ENCODE measurements around the gene PACSIN2.
"Not testable (repeated sequence)": the region's sequence is repeated elsewhere in the genome, so short reads cannot be mapped to it uniquely, and the experiment has no call there.

The PACSIN2 gene

DNA sequence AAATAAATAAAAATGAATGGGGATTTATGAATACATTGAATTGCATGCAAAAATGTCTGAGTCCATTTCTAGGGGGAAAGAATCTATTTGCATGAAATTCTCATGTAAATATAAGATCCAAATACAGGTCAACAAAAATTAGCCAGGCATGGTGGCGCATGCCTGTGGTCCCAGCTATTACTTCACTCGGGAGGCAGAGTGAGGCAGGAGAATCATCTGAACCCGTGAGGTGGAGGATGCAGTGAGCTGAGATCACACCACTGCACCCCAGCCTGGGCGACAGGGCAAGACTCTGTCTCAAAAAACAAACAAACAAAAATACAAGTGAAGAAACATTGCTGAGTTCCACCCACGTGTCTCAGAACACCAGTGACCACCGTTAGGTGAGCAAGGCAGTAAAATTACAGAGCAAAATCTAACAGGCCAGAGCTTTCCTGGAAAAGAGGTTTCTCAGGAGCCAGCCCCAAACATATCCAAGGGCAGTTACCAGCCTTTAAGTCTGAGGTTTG is 17.3 kb downstream of the PACSIN2 start:
- Histone ChIP-seq H3K27ac (ENCODE audit: low read length) (peak overlapping the region; percentile 19), H3K4me1 (ENCODE audit: control insufficient read depth in 1 of 2, insufficient read depth in 2 of 2, low read length in 2 of 2) (peaks cover 34 to 60% of the 10 kb centered on the region in 2 donors), H3K9me3 (ENCODE audit: control insufficient read depth in 1 of 2, low read length in 2 of 2) (peaks cover 0 to 2% of the 10 kb centered on the region in 2 donors)

GRCh38 chr22:42996646-42997365 is 18.1 kb downstream of the PACSIN2 start:
- Histone ChIP-seq H3K27me3 (ENCODE audit: low read depth, low read length) (no peaks in the 10 kb centered on the region), H3K4me1 (ENCODE audit: control insufficient read depth in 1 of 2, insufficient read depth in 2 of 2, low read length in 2 of 2) (peaks cover 30 to 52% of the 10 kb centered on the region in 2 donors), H3K36me3 (ENCODE audit: control insufficient read depth in 1 of 2, insufficient read depth in 2 of 2, low read length in 2 of 2) (no peaks in the 10 kb centered on the region), H3K9me3 (ENCODE audit: control insufficient read depth in 1 of 2, low read length in 2 of 2) (peaks cover 0 to 2% of the 10 kb centered on the region in 2 donors), H3K27ac (ENCODE audit: low read length) (peak overlapping the region; percentile 52), H3K4me3 (ENCODE audit: low read depth in 1 of 2, low read length in 2 of 2) (no peak overlapping the region)

More for the DNA sequence above, 17.3 kb downstream of the PACSIN2 start:
- no peak overlapping the region for H3K4me3 ChIP-seq (ENCODE audit: low read depth in 1 of 2, low read length in 2 of 2)
- no peaks in the 10 kb centered on the region for H3K36me3 ChIP-seq (ENCODE audit: control insufficient read depth in 1 of 2, insufficient read depth in 2 of 2, low read length in 2 of 2)
- H3K27me3 ChIP-seq (ENCODE audit: low read depth, low read length): no peaks in the 10 kb centered on the region

- Histone ChIP-seq H3K4me1 (ENCODE audit: control insufficient read depth in 1 of 2, insufficient read depth in 2 of 2, low read length in 2 of 2) (peaks cover 24 to 46% of the 10 kb centered on the region in 2 donors), H3K4me3 (ENCODE audit: low read depth in 1 of 2, low read length in 2 of 2) (peak overlapping the region in 1 of 2 donors; percentile 55), H3K27ac (ENCODE audit: low read length) (peak overlapping the region; percentile 89)
- H3K36me3 ChIP-seq (ENCODE audit: control insufficient read depth in 1 of 2, insufficient read depth in 2 of 2, low read length in 2 of 2); H3K27me3 ChIP-seq (ENCODE audit: low read depth, low read length); H3K9me3 ChIP-seq (ENCODE audit: control insufficient read depth in 1 of 2, low read length in 2 of 2): not testable (repeated sequence)
These were observed 19.3 kb downstream of the PACSIN2 start for GRCh38 chr22:42995654-42996053.

GRCh38 chr22:42994917-42995562 is 19.9 kb downstream of the PACSIN2 start:
- H3K36me3 ChIP-seq (ENCODE audit: control insufficient read depth in 1 of 2, insufficient read depth in 2 of 2, low read length in 2 of 2): no peaks in the 10 kb centered on the region
- H3K9me3 ChIP-seq (ENCODE audit: control insufficient read depth in 1 of 2, low read length in 2 of 2): peaks cover 0 to 2% of the 10 kb centered on the region in 2 donors
- peaks cover 22 to 46% of the 10 kb centered on the region in 2 donors for H3K4me1 ChIP-seq (ENCODE audit: control insufficient read depth in 1 of 2, insufficient read depth in 2 of 2, low read length in 2 of 2)
- no peaks in the 10 kb centered on the region for H3K27me3 ChIP-seq (ENCODE audit: low read depth, low read length)
- peak overlapping the region; percentile 89 for H3K27ac ChIP-seq (ENCODE audit: low read length)
- peak overlapping the region; percentile 55 to 57 for H3K4me3 ChIP-seq (ENCODE audit: low read depth in 1 of 2, low read length in 2 of 2)

DNA sequence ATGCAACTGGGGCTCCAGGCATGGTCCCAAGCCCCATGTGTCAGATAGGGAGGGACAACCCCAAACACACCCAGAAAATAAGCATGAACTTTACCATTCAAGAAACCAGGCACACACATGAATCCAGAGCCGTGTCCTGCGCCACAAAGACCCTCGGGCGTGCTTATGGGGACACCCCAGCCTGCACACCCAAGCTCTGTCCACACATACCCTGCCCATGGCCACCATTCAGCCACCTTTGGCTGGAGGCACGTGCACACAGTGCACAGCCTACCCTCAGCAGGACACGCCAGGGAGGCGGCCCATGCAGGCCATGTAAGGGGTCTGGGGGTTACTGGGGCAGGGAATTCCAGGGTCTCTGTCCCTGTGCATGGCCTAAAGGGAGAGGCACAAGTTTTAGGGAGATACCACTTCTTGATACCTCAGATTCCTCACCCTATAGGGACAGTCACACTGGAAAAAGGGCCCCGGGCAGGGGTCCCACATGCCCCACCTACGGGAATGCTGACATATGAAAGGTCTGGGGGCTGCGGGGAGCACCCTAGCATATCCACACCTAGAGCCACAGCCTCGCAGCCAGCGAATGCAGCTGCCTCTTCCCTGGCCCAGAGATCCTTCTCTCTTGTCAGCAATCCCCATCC is 20.6 kb downstream of the PACSIN2 start:
- peak overlapping the region; percentile 89 for H3K27ac ChIP-seq (ENCODE audit: low read length)
- peaks cover 0 to 2% of the 10 kb centered on the region in 2 donors for H3K9me3 ChIP-seq (ENCODE audit: control insufficient read depth in 1 of 2, low read length in 2 of 2)
- no peaks in the 10 kb centered on the region for H3K36me3 ChIP-seq (ENCODE audit: control insufficient read depth in 1 of 2, insufficient read depth in 2 of 2, low read length in 2 of 2)
- H3K4me1 ChIP-seq (ENCODE audit: control insufficient read depth in 1 of 2, insufficient read depth in 2 of 2, low read length in 2 of 2): peaks cover 22 to 47% of the 10 kb centered on the region in 2 donors
- H3K27me3 ChIP-seq (ENCODE audit: low read depth, low read length): no peaks in the 10 kb centered on the region
- peak overlapping the region; percentile 55 to 57 for H3K4me3 ChIP-seq (ENCODE audit: low read depth in 1 of 2, low read length in 2 of 2)

GRCh38 chr22:42993651-42994275 is 21.2 kb downstream of the PACSIN2 start:
- peak overlapping the region; percentile 89 for H3K27ac ChIP-seq (ENCODE audit: low read length)
- H3K27me3 ChIP-seq (ENCODE audit: low read depth, low read length): no peaks in the 10 kb centered on the region
- H3K9me3 ChIP-seq (ENCODE audit: control insufficient read depth in 1 of 2, low read length in 2 of 2): peaks cover 0 to 1% of the 10 kb centered on the region in 2 donors
- peak overlapping the region; percentile 55 to 57 for H3K4me3 ChIP-seq (ENCODE audit: low read depth in 1 of 2, low read length in 2 of 2)
- no peaks in the 10 kb centered on the region for H3K36me3 ChIP-seq (ENCODE audit: control insufficient read depth in 1 of 2, insufficient read depth in 2 of 2, low read length in 2 of 2)
- H3K4me1 ChIP-seq (ENCODE audit: control insufficient read depth in 1 of 2, insufficient read depth in 2 of 2, low read length in 2 of 2): peaks cover 22 to 47% of the 10 kb centered on the region in 2 donors

- Histone ChIP-seq H3K9me3 (ENCODE audit: control insufficient read depth in 1 of 2, low read length in 2 of 2) (no peaks in the 10 kb centered on the region), H3K4me1 (ENCODE audit: control insufficient read depth in 1 of 2, insufficient read depth in 2 of 2, low read length in 2 of 2) (peaks cover 22 to 47% of the 10 kb centered on the region in 2 donors), H3K36me3 (ENCODE audit: control insufficient read depth in 1 of 2, insufficient read depth in 2 of 2, low read length in 2 of 2) (no peaks in the 10 kb centered on the region), H3K27ac (ENCODE audit: low read length) (peak overlapping the region; percentile 89), H3K4me3 (ENCODE audit: low read depth in 1 of 2, low read length in 2 of 2) (peak overlapping the region in 1 of 2 donors; percentile 55), H3K27me3 (ENCODE audit: low read depth, low read length) (no peaks in the 10 kb centered on the region)
These were observed 22.0 kb downstream of the PACSIN2 start for GRCh38 chr22:42992886-42993479.

DNA sequence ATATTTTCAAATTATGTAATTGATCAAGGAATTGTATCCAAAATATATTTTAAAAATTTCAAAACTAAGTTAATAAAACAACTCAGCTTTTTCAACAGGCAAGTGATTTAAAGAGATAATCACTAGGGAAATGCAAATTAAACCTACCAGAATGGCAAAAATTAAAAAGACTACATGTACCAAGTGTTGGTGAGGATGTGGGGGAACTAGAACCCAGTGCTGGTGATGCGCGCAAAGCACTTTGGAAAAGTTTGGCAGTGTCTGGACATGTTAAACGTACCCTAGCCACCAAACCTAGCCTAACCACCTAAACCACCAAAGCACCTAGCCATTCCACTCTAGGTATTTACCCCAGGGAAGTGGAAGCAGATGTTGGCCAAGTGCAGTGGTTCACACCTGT is 22.9 kb downstream of the PACSIN2 start:
- H3K4me1 ChIP-seq (ENCODE audit: control insufficient read depth in 1 of 2, insufficient read depth in 2 of 2, low read length in 2 of 2): peaks cover 22 to 42% of the 10 kb centered on the region in 2 donors

GRCh38 chr22:42991010-42991651 is 23.8 kb downstream of the PACSIN2 start:
- Histone ChIP-seq H3K9me3 (ENCODE audit: control insufficient read depth in 1 of 2, low read length in 2 of 2) (no peaks in the 10 kb centered on the region), H3K27me3 (ENCODE audit: low read depth, low read length) (no peaks in the 10 kb centered on the region), H3K4me3 (ENCODE audit: low read depth in 1 of 2, low read length in 2 of 2) (no peak overlapping the region), H3K36me3 (ENCODE audit: control insufficient read depth in 1 of 2, insufficient read depth in 2 of 2, low read length in 2 of 2) (no peaks in the 10 kb centered on the region), H3K27ac (ENCODE audit: low read length) (peak overlapping the region; percentile 43), H3K4me1 (ENCODE audit: control insufficient read depth in 1 of 2, insufficient read depth in 2 of 2, low read length in 2 of 2) (peaks cover 22 to 39% of the 10 kb centered on the region in 2 donors)

More for the DNA sequence above, 22.9 kb downstream of the PACSIN2 start:
- Histone ChIP-seq H3K36me3 (ENCODE audit: control insufficient read depth in 1 of 2, insufficient read depth in 2 of 2, low read length in 2 of 2) (no peaks in the 10 kb centered on the region), H3K9me3 (ENCODE audit: control insufficient read depth in 1 of 2, low read length in 2 of 2) (no peaks in the 10 kb centered on the region), H3K27me3 (ENCODE audit: low read depth, low read length) (no peaks in the 10 kb centered on the region), H3K27ac (ENCODE audit: low read length) (peak overlapping the region; percentile 63), H3K4me3 (ENCODE audit: low read depth in 1 of 2, low read length in 2 of 2) (no peak overlapping the region)

DNA sequence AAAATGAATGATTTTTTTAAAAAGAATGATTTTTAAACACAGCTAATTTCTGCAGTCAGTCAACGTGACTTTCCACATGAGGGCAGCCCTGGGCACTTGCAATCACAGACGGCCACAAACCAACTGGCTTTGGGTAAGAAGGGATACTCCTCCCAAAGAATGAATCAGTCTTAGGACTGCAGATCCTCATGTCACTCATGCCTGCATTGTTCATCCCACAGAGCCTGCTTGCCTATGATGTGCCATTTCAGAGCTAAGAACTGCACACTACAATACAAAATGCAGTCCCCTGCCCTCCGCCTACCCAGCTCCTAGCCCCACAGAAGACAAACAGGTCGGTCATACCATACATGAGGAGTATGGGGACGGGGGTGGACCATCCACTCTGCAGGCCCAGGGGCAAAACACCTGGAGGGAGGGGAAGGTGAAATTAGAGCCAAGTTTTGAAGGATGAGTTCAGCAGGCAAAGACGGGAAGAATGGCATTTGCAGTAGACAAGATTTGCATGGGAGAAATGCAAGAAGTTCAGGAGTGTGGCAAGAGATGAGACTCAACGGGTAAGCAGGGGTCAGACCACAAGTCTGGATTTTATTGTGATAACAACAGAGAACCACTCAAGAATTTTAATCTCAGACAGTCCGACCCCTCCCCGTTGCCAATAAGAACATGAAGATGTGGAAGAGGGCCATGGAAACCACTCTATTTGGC is 24.7 kb downstream of the PACSIN2 start:
- Histone ChIP-seq H3K4me3 (ENCODE audit: low read depth in 1 of 2, low read length in 2 of 2) (no peak overlapping the region), H3K27ac (ENCODE audit: low read length) (no peak overlapping the region), H3K36me3 (ENCODE audit: control insufficient read depth in 1 of 2, insufficient read depth in 2 of 2, low read length in 2 of 2) (no peaks in the 10 kb centered on the region), H3K27me3 (ENCODE audit: low read depth, low read length) (no peaks in the 10 kb centered on the region), H3K4me1 (ENCODE audit: control insufficient read depth in 1 of 2, insufficient read depth in 2 of 2, low read length in 2 of 2) (peaks cover 18 to 33% of the 10 kb centered on the region in 2 donors), H3K9me3 (ENCODE audit: control insufficient read depth in 1 of 2, low read length in 2 of 2) (no peaks in the 10 kb centered on the region)
